NCI-H1417 treated with DMSO at 0.1 percent for 48 hours (cell line): ENCODE data around the gene SYNGR1.
"Not testable (repeated sequence)": the region's sequence is repeated elsewhere in the genome, so short reads cannot be mapped to it uniquely, and the experiment has no call there.

Experiments
- DNase-seq: peaks from one replicate; lab custom pipeline; 2025; lab: John Stamatoyannopoulos, UW

SYNGR1 gene

DNA sequence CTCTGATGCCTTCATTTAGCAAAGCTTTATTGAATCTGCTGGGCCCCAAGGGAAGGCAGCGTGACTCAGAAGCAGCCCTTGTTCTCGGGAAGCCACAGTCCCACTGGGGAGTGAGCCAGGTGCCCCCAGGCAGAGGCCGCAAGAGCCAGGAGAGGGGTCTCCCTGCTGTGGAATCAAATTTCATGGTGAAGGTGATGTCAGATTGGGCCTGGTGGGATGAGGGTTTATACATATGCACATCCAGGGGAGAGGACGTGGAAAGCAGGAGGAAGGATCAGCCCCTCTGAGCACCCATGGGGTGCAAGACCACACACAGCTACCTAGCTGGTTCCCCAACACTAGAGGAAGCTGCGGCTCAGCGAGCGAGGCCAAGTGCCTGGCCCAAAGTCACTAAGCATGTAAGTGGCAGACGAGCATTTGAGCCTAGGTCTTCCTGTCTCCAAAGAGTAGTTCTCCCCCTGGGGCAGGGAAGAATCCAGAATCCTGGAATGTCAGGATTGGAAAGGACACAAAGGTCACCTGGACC, 2.0 kb downstream of the SYNGR1 start:
- DNase-seq, result no peak

DNA sequence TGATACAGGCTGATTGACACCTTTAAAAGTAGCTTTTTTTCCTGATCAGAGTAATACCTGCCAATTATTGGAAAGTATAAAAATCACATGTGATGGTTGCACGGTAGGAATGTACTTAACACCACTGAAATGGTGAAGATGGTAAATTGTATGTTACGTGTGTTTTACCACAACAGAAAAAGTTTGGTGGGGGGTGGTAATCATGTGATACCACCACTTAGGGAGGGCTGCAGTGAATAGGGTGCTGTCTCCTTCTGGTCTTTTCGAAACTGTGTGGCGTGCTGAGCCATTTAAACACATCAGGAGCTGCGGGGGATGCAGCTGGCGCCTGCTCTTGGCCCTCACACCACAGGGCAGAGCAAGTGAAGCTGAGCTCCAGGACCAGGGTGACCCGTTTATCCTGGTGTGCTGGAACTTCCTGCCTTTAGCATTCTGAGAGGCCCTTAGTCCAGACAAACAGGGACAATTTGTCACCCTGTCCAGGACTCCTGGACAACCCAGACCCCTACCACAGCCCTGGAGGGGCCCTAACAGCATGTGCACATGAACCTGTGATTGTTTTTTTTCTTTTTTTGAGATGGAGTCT, 2.6 kb downstream of the SYNGR1 start:
- no peak for DNase-seq

DNA sequence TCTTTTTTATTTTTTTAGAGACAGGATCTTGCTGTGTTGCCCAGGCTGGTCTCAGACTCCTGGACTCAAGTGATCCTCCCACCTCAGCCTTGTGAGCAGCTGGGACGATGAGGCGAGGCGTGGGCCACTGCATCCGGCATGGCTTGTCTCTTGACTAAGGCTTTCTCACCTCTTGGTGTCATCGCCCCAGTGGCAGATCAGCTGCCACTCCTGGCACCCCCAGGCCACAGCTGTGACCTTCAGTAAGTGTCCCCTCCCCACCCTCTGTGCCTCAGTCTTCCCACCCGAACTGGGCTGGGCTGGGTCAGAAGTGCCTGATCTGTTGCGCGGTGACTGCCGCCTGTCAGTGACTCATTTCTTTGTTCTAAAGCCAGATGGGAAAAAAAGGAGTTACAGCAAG, 3.6 kb downstream of the SYNGR1 start:
- DNase-seq, result no peak

DNA sequence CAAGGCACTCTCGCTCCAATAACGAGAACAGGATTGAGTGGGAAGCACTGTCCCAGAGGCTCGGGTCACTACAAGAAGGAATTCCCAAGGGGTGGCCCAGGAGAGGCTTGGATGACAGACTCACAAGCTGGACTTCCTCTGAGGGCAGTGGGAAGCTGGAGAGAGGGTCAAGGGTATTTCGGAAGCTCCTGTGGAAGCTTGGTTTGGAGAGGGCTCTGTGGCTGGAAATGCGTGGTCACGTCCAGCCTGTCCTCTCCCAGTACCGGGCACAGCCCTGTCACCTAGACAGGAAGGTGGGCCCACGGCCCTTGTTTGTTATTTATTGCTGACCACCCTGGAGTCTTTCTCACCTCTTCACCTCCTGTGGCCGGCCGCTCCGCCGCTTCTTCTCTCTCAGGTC, 5.3 kb downstream of the SYNGR1 start:
- DNase-seq, result no peak

DNA sequence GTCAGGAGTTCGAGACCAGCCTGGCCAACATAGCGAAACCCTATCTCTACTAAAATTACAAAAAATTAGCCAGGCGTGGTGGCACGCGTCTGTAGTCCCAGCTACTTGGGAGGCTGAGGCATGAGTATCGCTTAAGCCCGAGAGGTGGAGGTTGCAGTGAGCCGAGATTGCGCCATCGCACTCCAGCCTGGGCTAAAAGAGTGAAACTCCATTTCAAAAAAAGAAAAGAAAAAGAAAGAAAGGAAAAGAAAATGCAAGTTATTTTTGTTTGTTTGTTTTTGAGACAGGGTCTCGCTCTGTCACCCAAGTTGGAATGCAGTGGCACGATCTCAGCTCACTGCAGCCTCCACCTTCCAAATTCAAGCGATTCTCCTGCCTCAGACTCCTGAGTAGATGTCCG, 6.0 kb downstream of the SYNGR1 start:
- DNase-seq, result not testable (repeated sequence)

DNA sequence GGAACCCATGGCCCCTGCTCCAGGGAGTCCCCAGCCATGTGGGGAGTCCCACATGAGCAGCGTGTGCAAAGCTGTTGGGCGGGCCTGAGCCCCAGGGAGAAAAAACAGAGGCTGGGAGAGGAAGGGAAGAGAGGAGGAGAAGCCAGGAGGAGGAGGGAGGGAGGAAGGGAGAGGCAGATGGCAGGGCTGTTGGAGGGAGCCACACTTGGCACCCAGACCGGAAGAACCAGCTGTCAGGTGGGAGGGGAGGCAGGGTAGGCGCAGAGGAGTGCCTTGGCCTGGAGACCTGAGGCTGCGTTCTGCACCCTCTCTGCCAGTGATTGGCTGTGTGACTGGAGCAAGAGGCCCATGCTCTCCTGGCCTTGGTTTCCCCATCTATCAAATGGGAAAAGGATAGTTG, 6.7 kb downstream of the SYNGR1 start:
- DNase-seq, result no peak

DNA sequence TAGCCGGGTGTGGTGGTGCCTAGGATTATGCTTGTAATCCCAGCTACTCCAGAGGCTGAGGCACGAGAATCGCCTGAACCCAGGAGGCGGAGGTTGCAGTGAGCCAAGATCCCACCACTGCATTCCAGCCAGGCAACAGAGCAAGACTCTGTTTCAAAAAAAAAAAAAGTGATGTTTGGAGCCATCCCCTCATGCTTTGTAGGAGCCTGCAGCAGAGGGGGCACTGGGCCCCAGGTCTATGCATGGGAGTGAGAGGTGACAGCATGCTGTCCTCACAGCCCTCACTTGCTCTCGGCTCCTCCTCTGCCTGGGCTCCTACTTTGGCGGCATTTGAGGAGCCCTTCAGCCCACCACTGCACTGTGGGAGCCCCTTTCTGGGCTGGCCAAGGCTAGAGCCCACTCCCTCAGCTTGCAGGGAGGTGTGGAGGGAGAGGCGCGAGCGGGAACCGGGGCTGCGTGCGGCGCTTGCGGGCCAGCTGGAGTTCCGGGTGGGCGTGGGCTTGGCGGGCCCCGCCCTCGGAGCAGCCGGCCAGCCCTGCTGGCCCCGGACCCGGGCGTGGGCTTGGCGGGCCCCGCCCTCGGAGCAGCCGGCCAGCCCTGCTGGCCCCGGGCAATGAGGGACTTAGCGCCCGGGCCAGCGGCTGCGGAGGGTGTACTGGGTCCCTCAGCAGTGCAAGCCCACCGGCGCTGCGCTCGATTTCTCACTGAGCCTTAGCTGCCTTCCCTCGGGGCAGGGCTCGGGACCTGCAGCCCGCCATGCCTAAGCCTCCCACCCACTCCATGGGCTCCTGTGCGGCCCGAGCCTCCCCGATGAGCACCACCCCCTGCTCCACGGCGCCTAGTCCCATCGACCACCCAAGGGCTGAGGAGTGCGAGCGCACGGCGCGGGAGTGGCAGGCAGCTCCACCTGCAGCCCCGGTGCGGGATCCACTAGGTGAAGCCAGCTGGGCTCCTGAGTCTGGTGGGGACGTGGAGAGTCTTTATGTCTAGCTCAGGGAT, 7.6 kb downstream of the SYNGR1 start:
- DNase-seq, result not testable (repeated sequence)

DNA sequence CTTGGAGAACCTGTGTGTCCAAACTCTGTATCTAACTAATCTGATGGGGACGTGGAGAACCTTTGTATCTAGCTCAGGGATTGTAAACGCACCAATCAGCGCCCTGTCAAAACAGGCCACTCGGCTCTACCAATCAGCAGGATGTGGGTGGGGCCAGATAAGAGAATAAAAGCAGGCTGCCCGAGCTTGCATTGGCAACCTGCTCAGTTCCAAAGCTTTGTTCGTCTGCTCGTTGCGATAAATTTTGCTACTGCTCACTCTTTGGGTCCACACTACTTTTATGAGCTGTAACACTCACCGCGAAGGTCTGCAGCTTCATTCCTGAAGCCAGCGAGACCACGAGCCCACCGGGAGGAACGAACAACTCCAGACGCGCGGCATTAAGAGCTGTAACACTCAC, 8.4 kb downstream of the SYNGR1 start:
- DNase-seq, result not testable (repeated sequence)

DNA sequence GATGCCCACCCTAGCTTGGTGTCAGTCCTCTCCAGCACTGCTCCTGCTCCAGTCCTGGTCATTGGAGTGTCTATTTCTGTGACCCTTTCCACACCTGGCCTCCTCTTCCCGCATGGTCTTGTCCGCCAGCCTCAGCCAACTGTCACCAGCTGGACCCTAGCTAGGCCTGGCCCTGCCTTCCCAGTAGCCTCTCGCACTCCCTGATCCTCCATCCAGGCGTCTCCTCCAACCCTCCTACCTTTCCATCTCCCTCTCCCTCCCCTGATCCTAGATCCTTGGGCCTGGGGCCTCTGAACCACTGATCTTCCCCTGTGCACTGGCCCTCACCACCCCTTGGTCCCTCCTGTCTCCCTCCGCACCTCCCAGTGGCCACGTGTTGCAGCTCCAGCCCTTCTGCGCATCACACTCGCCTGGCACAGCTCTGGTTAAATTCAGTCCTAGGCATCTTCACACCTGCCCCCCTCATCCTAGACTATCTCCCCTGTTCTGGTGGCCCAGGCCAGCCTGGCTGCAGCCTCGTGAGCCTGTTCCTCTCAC, 9.9 kb downstream of the SYNGR1 start:
- DNase-seq, result no peak

DNA sequence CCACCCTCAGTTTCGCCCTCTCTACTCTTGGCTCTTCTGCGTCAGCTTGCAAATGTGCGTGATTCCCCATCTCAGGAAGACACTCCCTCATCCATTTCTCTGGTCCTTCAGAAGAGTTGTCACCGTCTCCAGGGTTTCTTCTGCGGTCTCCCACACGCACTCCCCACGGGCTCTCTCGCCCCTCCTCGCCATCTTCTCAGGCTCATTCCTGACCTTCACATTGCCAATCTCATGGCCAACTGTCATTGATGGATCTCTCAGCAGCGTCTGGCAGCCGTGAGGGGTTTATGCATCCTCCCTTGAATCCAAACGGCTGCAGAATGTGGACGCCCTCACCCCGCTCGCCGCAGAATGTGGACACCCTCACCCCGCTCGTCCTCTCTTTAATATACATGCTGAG, 10.5 kb downstream of the SYNGR1 start:
- DNase-seq, result no peak

DNA sequence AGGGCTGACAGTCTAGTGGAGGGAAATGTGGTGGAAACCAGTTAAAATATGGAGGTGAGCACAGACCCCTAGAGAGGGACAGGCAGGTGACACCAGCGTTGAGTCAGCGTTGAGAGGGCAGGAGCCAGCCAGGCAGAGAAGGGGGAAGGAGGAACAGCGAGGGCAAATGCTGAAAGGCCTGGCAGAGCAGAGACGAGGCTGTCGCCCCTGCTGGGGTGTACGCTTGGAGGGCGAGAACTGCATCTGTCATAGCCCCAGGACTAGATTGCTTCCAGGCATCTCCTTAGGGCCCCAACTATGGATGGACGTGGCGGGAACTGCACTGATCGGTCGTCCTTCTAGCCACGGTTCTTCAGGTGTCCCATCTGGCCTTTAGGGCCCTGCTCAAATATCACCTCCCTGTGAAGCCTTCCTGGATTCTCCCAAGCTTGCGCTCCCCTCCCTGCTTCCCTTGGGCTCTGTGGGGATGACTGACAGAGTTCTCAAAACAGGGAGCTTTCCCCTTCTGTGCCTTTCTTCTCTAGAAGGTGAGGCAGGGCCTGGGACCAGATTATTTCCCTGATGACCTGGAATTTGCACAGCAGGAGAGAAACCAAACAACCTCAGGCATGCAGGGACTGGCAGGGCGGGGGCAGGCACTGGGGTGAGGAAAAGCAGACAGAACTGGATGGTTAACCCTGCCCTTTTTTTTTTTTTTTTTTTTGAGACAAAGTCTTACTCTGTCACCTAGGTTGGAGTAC, 11.1 kb downstream of the SYNGR1 start:
- no peak for DNase-seq

DNA sequence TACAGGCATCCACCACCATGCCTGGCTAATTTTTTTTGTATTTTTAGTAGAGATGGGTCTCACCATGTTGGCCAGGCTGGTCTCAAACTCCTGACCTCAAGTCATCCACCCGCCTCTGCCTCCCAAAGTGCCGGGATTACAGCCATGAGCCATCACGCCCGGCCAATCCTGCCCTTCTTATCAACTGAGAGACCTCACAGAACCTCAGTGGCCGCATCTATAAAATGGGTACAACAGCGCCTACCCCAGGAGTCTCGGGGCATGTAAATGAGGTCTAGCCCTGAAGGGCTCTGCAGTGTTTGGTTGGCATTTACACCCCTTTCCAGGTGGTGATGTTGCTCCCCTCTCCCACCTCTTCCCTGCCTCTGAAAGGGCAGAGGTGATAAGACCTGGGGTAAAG, 11.7 kb downstream of the SYNGR1 start:
- no peak for DNase-seq

DNA sequence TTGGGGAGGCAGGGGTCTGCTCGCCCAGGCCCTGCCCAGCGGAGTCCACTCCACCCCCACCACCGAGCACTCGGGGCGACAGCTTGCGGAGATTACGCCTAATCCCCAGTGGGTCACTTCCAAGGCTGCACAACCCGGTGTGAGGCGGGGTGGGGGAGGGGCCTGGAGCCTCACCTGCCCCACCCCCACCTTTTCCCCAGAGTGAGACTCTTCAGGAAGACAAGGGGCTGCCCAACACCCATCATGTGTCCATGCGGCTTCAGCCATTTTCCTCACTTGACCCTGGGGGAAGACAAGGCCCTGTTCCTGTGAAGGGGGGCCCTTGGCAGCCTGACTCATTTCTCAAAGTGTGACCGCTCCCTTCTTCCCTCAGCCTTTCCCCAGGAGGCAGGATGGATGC, 12.5 kb downstream of the SYNGR1 start:
- DNase-seq, result no peak

DNA sequence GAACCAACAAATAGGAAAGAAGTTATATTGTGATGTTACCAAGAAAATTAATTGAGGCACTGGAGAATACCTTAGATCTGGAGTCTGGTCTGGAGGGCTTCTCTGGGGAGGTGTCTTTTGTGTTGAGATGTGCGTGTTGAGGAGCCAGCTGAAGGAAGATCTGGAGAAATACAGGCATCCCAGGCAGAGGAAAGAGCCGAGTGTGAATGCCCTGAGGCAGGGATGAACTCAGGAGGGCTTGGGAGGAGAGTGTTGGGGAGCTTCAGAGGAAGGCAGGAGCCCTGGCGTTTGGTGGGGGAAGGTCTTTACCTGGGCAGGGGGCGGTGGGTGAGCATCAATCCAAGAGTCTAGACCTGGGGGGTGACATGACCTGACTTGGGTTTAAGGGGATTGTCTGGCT, 13.1 kb downstream of the SYNGR1 start:
- no peak for DNase-seq

DNA sequence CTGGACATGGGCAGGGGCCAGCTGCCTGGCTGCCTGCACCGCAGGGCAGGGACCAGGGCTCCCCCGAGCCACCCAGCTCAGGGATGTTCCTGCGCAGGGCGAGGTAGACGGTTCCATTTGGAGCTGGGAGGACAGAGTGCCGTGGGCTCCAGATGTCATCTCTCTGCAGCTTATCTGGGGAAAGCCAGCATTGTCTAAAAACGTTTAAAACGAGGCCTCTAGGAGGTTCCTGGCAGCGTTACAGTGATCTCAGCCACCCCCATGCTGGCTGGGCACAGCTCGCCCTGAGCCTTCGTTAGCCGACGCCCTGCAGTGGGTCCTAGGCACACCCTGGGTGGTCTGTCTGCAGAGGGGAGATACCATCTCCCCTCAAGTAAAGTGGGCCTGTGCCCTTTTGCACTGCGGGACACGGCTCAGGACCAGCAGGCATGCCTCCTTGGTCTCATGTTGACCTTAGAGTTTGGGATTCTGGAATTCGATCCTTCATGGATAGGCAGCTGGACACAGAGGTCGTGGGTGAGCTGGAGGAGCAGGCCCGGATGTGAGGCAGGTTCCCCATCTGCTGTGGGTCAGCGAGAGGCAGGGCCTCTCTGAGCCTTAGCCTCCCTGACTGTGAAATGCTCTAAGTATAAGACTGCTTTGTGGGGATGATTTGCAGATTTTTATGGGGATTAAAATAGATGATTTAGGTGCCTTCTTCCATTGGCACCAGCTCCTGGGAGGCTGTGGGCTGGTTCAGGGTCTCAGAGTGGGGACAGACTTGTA, 14.1 kb downstream of the SYNGR1 start:
- DNase-seq, result no peak

DNA sequence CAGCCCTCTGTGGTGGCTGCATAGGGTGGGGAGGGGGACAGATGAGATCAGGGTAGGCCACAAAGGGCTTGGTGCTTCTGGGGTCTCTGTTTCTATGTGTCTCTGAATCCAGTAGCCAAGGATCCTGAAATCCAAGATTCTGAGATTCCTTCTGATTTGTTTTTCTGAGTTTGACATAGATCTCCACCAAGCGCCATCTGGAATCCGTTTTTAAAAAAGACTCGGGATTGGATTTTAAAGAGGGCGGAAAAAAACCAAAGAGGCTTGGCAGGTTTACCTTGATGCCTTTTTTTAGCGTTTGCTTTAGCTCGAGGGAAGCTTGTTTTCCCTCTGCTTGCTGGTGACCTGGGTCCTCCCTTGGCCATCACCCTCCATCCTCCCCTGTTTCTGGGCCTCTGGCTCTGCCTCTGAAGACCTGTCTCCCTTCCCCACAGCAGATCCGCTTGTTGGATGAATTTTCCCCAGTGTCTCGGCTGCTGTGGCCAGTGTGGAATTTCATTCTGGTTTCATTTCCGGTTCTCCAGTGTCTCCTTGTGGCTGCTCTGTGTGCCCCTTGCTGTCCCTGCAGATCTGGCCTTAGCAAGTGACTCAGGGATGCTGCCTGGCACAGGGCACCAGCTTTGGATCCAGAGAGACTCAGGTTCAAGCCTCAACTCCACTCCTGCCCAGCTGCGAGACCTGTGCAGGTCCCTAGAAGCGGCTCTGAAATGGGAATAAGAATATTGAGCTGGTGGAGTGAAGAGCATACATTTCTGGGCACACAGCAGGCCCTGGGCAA, 15.1 kb downstream of the SYNGR1 start:
- DNase-seq, result no peak

DNA sequence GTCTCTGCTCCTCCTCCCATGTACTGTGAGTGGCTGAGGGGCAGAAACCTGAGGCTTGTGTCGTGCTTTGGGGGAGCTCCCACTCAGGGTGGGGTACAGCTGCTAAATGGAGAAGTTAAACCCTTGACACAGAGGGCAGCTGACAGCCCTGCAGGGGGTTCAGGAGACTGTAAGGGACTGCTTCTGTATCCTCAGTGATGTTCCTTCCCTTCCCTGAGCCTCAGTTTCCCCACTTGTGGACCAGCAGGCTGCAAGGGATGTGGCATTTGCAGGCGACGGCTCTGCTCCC, 15.6 kb downstream of the SYNGR1 start:
- DNase-seq, result no peak

DNA sequence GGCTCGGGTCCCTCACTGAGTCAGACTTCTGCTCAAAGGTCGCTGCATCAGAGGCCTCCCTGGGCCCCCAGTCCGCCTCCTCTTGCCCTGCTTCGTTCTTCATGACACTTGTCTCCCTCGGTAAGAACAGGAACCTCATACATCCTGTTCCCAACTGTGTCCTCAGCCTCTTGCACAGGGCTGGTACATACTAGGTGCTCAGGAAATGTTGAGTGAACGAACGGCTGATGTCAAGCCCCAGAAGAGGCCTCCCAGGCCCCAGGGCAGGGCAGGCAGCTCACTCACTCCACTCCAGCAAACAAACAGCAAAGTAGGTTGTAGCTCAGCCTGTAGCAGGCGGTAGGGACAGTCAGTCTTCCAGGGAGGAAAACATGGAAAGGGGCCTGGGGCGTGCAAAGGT, 17.2 kb downstream of the SYNGR1 start:
- DNase-seq, result no peak

DNA sequence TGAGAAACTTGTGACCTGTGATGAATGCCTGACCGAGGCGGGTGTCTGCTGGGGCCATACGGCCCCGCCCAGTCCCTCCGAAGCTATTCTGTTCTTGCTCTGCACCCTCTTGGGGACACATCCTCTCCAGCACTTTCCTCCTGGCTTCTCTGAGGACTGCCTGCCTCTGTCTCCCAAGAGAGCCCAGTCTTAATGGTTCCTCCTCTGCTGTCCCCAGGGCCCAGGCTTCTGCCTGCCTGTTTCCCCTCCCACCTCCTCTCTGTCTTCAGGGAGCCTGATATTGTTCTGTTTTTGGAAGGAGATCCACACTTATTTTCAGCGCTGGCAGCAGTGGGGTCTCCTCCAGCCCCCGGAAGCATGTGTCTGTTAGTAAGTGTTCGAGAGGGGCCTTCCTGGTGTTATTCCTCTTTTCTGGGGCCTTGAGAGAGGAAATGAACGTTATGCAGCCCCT, 18.7 kb downstream of the SYNGR1 start:
- no peak for DNase-seq

DNA sequence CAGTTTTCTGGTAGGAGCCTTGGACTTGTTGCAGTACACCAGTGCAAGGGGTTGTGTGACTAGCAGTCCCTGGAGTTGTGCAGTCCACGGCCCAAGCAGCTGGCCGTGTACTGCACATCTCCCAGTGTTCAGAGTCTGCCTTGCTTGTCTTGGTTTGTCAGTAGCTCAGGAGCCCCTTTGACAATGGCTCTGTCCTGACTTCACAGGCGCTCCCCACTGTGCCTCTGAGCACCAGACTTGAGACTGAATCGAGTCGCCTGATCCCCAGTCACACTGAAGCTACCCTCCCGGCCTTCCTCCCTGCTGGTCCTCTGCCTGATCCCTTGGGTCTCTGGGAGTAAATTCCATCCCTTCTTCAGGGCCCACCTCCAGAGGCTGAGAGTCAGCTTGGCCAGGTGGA, 19.4 kb downstream of the SYNGR1 start:
- DNase-seq, result no peak

DNA sequence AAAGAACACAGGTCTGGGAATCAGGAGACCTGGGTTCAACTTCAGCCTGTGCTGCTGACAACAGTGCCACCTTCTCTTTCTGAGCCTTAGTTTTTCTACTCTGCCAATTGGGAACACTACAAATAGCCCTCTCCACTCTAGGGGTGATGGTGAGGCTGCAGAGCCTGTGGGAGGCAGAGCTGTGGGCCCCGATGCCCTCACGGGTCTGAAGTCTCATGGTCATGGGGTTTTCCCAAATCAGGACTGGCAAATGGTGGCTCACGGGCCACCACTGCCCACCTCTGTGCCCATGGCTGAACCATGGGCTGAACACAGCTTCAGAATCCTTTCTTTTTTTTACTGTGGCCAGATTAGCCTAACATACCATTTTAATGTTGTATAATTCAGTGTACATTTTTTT, 19.8 kb downstream of the SYNGR1 start:
- DNase-seq, result no peak
